Fibroblast of the conjunctiva (primary cell): ENCODE results near the gene PLVAP.
A peak's percentile ranks its signal among the peaks of the same experiment; 100 is the strongest.

ENCODE experiments used
- DNase-seq: peaks from one replicate; pipeline ENCODE4 v3.0.0-alpha.2; 2010; ENCODE audit warnings: low read depth

Gene PLVAP

DNA sequence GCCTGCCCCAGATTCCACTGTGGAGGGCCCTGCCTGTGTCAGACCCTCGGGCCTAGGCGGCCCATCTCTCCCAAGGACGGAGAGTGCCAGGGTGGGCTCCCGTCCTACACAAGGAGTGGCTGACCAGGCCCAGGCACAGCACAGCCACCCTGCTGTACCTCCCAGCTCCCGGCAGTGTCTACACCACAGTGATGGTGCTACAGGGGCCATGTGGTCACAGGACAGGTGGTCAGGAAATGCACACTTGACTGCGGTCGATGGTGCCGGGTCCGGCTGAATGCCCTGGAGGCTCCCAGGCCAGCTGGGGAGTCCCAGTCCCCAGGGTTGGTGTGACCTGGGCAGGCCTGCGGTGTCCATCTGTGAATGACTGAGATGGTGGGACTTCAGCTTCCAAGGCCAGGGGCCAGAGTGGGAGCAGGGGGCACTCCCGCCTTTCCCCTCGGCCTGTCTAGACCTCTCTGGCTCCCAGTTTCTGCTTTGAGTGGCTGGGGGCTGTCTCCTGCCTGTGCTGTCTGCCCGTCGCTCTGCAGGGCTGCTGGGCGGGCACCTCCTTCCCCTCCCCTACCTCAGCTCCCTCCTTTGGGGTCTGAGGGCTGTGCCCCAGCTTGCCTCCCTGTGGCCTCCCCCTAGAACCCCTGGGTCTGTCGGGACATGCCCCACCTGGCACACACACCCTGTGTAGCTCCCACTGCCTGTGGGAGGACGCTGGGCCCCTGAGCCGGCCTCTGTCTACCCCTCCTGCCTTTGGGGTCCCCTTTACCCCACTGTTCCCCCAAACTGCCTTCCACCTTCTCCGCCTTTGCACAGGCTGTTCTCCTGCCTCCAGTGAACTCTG, 55.3 kb downstream of the PLVAP start:
- no peak for DNase-seq

DNA sequence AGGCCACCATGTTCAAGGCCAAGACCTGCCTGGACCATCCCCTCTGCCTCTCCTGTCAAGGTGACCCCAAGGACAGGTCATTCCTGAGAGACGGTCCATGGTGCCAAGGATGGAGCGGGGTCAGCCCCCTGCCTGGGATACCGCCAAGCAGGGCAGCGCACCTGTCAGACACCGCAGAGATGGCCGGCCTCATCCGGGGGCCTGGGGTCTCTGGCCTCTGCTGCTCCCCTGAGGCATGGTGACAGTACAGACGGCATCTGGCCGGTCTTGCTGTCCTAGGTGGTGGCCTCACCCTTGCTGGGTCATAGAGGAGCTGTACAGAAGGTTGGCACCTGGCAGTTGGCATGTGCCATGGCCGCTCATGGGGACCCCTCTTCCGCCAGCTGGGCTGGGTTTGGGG, 56.7 kb downstream of the PLVAP start:
- DNase-seq: no peak

DNA sequence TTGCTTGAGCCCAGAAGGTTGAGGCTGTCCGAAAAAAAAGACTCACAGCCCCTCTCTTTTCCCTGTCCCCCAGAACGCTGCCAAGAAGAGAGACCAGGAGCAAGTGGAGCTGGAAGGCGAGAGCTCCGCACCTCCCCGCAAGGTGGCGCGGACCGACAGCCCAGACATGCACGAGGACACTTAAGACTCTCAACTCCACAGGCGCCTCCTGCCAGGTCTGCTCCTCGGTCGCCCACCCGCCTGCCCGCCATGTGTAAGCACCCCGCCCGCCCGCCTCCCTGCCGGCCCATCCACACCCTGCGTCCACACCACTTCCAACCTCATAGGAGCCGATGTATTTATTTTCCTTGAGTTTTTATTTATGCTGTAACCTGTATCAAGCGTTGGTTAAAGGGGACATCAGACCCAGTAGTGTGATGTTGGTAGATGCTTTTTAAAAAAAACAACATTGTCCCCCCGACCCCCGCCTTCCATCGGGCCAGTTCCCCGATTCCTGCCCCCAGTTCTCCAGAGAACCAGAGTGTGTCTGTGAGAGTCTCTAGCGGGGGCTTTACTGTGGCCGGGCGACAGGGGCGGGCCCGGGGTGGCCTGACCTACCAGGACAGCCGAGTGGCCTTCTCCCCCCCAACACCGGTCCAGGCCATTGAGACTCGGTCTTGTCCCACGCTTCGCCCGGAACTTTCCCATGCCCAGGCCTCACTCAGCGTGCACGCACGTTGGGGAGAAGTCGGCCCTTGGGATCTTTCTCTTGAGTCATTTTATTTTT, 57.5 kb downstream of the PLVAP start:
- DNase-seq: no peak

DNA sequence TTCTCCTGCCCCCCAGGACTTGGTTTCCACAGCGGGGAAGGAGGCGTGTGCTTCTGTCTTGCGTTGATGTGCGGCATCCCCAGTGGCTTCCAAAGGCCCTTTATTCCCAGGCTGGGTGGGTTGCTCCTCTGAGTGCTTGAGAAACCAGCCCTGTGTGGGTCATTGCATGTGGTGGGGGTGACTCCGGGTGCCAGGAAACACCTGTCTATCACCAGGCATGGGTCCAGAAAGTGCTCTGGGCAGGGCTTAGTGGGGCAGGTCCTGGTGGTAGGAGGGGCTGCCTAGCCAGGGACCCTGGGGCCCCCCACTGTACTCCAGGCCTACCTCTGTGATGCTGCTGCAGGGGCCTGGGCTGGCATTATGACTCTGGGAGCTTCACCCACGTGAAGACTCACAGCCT, 58.2 kb downstream of the PLVAP start:
- no peak for DNase-seq

DNA sequence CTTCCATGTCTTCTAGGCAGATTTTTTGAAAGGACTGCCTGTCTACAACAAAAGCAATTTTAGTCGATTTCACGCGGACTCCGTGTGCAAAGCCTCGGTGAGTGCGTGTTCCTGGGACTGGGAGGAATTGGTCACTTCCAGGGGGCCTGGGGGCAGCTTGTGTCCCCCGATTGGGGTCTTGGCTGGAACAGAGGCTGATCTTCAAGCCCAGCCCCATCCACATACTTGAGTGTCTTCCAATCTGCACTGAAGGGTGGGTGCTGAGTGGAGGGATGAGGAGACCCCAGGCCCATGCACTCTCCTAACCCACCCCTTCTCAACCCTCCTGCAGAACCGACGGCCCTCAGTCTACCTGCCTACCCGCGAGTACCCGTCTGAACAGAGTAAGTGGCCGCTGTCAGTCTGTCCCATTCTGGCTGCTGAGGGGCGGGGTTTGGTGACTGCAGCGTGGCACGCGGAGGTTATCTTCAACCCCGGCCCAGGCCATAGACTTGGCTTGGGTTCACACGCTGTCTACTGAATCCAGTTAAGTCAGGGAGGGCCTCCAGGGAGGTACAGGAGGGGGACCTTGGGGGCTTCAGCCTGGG, 63.0 kb downstream of the PLVAP start:
- DNase-seq: no peak

DNA sequence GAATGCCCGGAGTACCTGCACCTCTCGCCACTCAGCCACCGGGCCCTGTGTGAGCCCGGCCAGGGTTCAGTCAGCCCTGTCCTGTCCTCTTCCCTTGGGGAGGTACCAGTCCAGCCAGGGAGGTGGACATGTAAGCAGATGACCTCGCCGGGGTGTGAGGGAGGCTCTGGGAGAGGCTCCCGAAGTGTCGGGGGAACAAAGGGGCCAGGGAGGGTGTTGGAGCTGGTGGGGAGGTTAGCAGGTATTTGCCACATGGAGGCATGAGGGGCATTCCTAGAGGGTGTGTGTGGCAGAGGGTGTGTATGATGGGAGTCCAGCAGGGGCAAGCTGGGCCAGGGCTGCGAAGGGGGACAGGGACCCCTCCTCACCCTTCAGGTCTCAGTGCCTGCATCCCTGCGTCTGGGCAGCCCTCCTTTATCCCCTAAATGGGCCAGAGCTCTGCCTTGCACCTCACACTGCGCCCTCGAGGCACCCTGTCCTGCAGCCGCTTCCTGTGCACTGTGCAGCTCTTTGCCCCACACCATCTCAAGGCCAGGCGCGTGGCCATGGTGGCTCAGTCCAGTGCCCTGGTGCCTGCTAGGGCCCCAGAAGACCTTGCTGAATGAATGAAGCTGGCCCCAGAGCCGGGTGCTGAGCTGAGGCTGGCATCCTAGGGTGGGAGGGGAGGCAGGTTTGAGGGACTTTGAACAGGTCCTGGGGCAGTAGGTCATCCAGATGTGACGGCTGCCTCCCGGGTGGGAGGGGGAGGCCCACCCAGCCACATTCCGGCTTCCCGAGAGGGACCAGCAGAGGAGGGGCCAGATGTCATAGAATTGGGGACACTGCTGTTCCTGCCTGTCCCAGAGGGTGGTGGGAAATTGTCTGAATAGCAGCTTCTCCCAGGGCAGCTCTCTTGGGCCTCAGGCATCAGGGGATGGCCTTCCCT, 64.7 kb downstream of the PLVAP start:
- DNase-seq: no peak

DNA sequence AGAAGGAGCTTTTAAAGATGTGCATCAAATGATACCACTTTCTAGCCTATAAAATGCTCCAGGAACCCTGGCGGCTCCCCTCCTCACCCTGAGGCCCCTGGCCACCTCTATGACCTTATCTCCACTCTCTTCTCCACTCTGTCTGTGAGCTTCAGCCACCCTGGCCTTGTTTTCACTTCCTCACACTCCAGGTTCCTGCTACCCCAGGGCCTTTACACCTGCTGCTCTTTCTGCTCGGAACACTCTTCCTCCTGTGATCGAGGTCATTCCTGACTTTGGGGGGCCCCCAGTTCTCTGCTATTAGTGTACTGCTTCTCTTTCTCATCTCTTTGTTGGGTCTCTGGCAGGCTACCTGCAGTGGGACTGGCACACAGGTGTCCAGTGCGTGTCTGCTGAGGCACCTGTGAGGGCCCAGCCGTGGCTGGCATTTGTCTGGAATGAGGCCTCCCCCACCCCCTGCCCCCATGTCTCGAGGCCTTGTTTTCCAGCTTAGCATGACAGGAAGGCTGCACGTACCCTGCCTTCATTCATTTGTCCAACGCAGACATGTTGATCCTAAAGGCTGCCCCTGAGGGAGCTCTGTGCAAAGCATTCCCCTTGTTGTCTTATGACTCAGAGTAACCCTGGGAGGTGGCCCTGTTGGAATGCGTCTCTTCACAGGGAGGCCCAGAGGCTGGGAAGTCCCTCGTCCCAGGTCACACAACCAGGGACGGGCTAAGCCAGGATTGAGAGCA, 65.5 kb downstream of the PLVAP start:
- DNase-seq: no peak

DNA sequence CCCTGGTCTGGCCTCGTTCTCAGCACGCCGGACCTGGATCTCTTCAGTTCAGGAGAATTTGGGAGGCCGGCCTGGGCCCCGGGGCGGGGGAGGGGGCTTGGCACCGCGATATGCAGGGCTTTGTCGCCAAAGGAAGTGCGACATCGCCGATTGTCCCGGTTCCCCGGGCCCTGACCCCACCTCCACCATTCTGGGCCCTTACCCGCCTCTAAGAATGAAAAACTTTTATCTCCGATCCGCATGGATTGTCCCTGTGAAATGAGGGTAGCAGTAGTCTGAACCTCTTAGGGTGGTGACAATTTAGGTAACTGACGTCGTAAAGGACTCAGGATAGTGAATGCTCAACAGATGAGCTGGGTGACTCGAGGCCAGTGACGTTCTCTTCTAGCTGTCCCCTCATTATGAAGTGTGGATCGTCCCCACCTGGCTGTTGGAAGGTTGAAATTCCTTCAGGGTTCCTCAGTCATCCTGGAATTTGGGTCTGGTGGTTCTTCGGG, 67.1 kb downstream of the PLVAP start:
- no peak for DNase-seq

DNA sequence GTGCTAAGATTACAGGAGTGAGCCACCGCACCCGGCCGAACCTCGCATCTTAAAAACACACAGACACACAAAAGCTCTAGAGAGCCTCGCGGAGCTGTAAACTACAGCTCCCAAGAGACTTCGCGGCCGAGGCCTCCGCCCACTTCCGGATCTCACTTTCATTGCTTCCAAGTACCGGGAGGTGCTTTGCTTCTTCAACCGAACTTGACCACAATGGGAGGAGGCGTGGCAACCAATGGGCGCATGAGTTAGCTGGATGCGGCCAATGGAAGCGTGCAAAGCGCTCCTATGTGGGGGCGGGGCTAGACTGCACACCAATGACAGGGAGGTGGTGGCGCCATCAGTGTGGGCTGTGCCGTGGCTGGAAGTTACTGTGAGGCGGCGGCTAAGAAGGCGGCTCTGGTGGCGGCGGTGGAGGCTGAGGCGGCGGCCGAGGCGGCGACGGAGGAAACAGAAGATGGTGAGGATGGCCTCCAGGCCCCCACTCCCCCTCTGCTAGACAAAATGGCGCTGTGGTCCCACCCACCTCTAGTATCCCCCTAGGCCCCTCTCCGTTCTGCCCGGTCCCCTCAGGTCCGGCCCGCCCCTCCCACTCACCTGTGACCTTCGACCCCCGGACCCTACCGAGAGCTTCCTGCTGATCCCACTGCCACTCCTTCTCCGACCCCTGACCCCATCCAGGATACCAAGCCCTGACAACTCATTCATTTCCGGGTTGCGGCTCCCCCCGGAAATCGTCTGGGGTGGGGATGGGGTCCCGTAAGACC, 67.8 kb downstream of the PLVAP start, which contains the start of gene DDA1:
Gene DDA1, plus strand, starts transcription at position 366 of the 767 bp plus-strand sequence. Its CDS starts 92 bp downstream, at position 458.
- peak; percentile 100 for DNase-seq

DNA sequence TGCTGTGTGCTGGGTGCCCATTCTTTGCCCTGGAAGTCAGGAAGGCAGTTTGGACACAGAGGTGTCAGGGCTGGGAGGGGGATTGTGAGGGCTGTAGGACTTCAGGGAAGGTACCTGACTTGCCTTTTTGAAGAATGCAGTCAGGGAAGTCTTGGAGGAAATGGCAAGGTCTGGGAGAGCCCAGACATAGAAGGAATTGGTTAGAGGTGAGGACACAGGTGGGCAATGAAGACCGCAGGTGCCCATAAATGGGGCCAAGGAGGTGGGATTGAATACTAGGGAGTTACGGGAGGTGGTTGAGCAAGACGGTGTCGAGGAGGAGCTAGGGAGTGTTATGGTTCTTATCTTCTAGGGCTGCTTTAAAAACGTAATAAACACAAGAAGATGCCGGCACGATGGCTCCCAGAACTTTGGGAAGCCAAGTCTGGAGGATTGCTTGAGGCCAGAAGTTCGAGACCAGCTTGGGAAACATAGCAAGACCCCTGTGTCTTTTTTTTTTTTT, 69.2 kb downstream of the PLVAP start:
- DNase-seq: no peak

DNA sequence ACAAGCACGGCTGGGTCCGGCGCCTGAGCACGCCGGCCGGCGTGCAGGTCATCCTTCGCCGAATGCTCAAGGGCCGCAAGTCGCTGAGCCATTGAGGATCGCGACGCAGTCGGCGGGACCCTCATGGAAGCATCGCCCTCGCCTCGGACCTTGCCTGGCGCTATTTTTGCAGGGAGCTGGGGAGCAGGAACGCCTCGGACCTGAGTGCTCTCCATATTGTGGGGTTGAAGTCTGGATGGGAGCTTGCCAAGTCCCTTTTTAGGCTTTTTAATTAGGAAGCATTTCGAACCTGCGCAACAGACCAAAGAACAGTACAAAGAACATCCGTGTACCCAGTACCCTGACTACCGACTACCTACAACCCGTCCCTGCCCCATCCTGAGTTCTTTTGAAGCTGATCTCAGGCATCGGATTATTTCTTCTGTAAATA, 70.8 kb downstream of the PLVAP start:
- no peak for DNase-seq

DNA sequence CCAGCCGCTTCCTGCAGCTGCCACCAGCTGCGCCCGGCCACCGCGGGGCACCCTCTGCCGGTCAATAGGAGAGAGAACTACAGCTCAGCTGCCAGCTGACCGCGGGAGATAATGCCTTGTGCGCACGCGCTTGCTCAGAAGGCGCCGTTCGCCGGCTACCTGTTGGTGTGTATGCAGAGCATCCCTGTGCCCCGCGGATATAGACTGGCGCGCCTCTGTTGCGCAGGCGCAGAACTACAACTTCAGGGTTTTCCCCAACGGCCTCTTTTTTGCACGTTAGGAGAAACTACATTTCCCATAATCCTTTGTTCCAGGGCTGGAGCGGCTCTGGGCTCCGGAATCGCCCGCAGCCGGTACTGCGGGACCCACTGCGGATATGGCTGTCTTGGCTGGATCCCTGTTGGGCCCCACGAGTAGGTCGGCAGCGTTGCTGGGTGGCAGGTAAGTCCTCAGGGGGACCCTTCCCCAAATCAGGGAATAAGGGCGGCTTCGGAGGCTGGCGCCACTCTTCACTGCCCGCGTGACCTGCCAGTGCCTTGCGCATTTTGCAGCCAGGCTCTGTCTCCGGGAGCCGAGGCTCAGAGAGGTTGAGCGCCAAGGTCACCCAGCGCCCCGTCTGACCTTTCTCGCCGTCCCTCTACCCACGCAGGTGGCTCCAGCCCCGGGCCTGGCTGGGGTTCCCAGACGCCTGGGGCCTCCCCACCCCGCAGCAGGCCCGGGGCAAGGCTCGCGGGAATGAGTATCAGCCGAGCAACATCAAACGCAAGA, 71.4 kb downstream of the PLVAP start, which contains the start of gene MRPL34:
Gene MRPL34, plus strand, starts transcription at position 356 of the 768 bp plus-strand sequence. Its CDS starts 21 bp downstream, at position 377.
- peak; percentile 99 for DNase-seq

DNA sequence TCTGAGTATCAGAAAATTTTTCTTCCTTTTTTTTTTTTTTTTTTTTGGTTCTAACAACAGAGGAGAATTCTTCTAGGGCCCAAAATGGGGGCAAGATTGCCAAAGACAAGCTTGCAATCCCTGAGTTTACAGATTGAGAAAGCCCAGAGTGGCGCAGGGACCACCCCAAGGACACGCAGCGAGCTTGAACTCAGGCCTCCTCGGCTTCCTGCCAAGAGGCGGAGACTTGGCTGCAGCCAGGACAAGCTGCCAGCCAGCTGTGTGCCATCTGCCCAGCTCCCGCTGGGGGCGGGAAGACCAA, 72.0 kb downstream of the PLVAP start:
- DNase-seq: no peak

DNA sequence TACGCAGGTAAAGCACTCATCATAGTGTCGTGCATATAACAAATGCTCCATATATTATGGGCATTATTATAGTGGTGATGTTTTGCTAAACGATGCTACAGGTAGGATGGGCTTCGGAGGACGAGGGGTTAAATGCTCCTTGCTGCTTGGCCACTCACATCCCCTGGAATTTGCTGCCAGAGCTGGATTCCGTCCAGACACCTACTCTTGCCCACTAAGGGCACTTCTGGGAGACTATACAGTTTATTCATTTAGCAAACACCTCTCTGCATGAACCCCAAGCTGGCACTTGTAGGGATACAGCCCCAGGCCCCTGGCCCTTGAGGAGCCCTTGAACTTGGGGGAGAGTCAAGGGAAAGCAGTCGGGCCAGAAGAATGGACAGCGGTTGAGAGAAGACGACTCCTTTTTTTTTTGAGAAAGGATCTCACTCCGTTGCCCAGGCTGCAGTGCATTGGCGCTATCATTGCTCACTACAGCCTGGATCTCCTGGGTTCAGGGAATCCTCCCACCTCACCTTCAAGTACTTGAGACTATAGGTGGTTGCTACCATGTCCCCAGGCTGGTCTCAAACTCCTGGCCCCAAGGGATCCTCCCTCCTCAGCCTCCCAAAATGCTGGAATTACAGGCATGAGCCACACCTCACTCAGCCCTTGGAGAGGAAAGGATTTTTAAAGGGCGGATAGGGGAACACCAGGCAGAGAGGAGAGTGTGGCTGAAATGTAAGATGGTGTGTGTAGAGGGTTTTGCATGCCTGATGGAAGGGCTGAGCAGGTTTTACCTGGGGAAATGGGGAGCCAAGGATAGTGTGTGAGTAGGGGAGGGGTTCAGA, 72.5 kb downstream of the PLVAP start:
- DNase-seq: no peak

DNA sequence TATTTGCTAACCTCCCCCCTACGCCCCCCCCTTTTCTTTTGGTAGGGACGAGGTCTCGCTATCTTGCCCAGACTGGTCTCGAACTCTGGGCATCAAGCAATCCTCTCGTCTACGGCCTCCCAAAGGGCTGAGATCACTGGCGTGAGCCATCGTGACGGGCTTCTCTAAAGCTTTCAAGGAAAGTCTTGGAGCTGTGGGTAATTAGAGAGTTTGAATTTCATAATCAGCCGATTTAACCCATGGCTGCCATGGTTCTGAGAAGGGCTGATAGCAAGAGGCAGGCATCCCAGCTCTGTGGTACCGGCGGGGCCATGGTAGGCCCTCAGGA, 73.2 kb downstream of the PLVAP start:
- DNase-seq: no peak

DNA sequence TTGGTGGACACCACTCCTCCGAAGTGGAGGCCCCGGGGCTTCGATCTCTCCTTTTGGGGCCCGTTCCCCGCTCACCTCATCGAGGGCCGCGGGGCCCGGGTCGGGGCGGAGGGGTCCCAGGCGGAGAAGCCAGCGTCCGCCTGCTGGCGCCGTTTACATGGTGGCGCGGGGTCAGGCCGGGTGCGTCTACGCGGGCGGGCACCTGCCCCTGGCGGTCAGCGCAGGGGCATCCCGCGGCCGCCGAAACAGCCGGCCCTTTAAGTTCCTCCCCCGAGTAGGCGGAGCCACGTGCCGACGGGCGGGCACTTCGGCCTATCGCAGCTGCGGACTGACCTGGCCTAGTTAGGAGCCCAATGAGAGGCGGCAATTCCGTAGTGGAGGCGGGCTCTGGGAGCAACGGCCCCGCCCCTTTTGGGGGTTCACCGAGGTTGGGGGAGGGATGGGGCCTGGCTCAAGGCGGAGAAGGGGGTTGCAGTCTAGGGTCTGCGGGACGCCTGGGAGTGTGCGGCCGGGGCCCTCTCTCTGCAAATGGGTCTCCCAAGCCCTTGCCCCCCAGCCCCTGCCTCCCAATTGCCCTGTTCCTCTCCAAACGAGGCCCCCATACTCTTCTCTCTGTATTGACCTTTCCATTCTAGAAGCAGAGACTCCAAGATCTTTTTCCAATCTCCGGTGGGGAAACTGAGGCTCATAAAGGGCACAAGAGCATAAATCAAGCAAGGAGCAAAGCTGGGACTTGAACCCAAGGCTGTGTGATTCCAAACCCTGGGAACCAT, 73.8 kb downstream of the PLVAP start, which contains the start of gene ABHD8:
Gene ABHD8, minus strand, starts transcription at position 259 of the 773 bp plus-strand sequence. CDS start 1,809 bp downstream, outside the sequence.
- peak; percentile 92 for DNase-seq

DNA sequence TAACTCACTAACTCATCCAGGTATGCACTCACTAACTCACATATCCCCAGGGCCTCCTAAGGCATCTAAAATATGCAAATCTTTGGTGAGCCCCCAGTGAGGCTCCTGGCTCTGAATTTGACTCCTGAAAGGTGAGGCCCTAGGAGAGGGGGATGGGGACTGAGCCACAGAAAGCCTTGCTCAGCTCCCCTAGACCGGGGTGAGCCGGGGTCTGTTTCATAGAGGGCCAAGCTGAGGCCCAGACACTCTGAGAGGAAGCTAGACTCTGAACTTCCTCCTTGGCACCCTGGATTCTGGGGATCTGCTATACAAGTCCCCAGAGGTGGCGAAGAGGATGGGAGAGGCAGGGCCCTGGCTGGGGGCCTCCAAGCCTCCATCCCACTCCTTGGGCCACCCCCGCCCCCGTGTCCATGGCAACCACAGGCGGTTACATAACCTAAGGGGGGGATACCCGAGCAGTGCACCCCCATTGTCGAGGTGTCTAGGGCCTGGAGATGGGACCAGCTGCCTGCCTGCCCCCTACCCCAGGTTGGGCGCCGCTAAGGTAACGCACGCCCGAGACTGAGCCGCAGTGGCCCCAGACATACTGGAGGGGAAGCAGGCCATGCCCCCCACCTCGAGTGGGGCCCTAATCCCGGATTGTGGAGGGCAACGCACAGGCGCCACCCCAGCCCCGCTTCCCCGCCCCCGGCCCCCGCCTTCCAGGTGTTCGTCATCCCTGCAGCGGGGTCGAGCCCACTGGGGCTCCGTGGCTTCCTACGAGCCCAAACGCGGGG, 74.6 kb downstream of the PLVAP start:
- DNase-seq: no peak
